Measurements from ENCODE around the gene CLSTN3. TPM values are rescaled to one million over a fixed set of nuclear protein-coding genes. Genes with fewer than 3 reads are reported as not detected.

CLSTN3 gene
- total and polyA plus RNA-seq, 2 donors (not counting 1 experiment from before 2014, with no cell fraction given), result 31.7 to 36.5 TPM

DNA sequence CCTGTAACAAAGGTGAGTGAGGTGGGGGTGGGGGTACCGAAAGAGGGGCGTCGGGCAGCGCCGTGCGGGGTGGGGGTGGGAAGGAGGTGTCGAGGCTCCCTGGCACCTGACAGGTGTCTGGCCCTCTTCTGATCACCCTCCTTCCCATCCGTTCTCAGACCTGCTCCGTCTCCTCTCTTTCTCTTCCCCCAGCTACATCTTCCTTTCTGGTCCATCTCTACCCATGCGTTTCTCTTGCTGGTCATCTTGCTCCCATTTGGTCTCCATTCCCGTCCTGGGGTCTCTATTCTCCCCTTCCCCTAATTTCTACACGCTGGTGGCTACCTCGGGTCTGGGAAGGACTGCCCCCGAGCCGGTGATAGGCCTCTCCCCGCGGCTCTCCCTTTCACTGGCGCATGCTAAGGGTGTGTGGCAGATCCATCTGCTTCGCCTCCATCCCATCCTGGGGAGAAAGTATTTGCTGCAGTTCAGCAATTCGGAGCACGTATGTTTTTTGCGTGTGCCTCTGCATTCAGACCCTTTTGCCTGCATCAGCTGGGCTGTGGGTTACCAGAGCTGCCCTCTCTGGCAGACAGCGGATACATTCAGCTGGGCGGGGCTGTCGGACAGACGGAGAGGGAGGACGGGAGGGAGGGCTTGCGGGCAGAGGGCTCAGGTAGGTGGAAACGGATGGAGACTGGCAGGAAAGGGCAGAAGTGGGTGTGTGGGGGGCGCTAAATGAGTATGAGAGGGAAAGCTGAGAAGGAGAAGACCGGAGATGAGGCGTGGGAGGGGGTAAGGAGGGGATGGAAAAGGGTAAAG, 730 bp downstream of the CLSTN3 start:
- Histone ChIP-seq H4K20me1 (ENCODE audit: control insufficient read depth, insufficient read depth, low read length, poor library complexity, severe bottlenecking) (no peaks in the 10 kb centered on the region), H3K27ac (ENCODE audit: low read length in 2 of 2) (peak overlapping the region in 1 of 2 donors; percentile 54), H3K27me3 (replicated peaks in 1 of 4; ENCODE audit: control extremely low read depth in 1 of 4, control insufficient read depth in 3 of 4, insufficient read depth in 4 of 4, low read length in 3 of 4) (no peaks in the 10 kb centered on the region), H3K4me1 (ENCODE audit: control insufficient read depth in 2 of 2, insufficient read depth in 2 of 2, low read length in 2 of 2) (peaks cover 16 to 26% of the 10 kb centered on the region in 2 donors), H3K9ac (ENCODE audit: low read length) (peak overlapping the region; percentile 92), H3K36me3 (replicated peaks in 1 of 2; ENCODE audit: control extremely low read depth in 1 of 2, control insufficient read depth in 1 of 2, extremely low read depth in 1 of 2, insufficient read depth in 2 of 2, low read length in 1 of 2) (peaks cover 0 to 4% of the 10 kb centered on the region in 2 experiments), H3K4me3 (ENCODE audit: control extremely low read depth in 1 of 5, extremely low read depth in 1 of 5, insufficient read depth in 1 of 5, low read depth in 2 of 5, low read length in 4 of 5) (peak overlapping the region; percentile 53 to 92 (median 75)), H3K9me3 (ENCODE audit: control extremely low read depth in 1 of 3, control insufficient read depth in 2 of 3, insufficient read depth in 1 of 3, low read length in 2 of 3) (no peaks in the 10 kb centered on the region), H2AFZ (ENCODE audit: insufficient read depth, low read depth, low read length, poor library complexity, severe bottlenecking) (peak overlapping the region; percentile 88), H3K4me2 (replicated peaks; ENCODE audit: low read depth, low read length, poor library complexity, severe bottlenecking) (peak overlapping the region; percentile 99), H3K79me2 (ENCODE audit: control insufficient read depth, insufficient read depth, low read length) (no peaks in the 10 kb centered on the region)
- H3K9me3 Mint-ChIP-seq (ENCODE audit: insufficient read depth), result no peaks in the 10 kb centered on the region
- TF ChIP-seq, protein P1, sequence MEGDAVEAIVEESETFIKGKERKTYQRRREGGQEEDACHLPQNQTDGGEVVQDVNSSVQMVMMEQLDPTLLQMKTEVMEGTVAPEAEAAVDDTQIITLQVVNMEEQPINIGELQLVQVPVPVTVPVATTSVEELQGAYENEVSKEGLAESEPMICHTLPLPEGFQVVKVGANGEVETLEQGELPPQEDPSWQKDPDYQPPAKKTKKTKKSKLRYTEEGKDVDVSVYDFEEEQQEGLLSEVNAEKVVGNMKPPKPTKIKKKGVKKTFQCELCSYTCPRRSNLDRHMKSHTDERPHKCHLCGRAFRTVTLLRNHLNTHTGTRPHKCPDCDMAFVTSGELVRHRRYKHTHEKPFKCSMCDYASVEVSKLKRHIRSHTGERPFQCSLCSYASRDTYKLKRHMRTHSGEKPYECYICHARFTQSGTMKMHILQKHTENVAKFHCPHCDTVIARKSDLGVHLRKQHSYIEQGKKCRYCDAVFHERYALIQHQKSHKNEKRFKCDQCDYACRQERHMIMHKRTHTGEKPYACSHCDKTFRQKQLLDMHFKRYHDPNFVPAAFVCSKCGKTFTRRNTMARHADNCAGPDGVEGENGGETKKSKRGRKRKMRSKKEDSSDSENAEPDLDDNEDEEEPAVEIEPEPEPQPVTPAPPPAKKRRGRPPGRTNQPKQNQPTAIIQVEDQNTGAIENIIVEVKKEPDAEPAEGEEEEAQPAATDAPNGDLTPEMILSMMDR (IDR thresholded peaks at IDR 0.05), result no peak
- TF ChIP-seq EZH2 (IDR thresholded peaks at IDR 0.05; ENCODE audit: borderline replicate concordance, insufficient read depth, low read depth, low read length, poor library complexity, severe bottlenecking), result no peak
- peak; percentile 56 for DNase-seq
- H3K4me1 Mint-ChIP-seq, result peaks cover 30% of the 10 kb centered on the region
- POLR2A ChIA-PET, result interaction anchor here (0.6 to 0.7 kb wide), 2 partner anchors 319 to 543 kb away, joined by 3 read pairs; no protein-coding TSS in a partner anchor
- peak; percentile 29 for ATAC-seq (ENCODE audit: low read depth)
- H3K4me3 Mint-ChIP-seq, result peak overlapping the region; percentile 98
- under 1% methylated on average over 25 of the region's 32 CpGs for WGBS (ENCODE audit: insufficient coverage)
- CTCF ChIA-PET, result interaction anchor here (0.7 to 1.5 kb wide), 4 partner anchors 9 to 119 kb away, joined by 3 to 4 read pairs (median 3); partner anchors contain the start of gene C1RL
- peak overlapping the region; percentile 87 for H3K27ac Mint-ChIP-seq
- intact Hi-C loops (cut with micrococcal nuclease), result loop anchor here (1.0 to 2.0 kb wide), 4 partner anchors 18 to 896 kb away; partner anchors contain the start of genes LPCAT3 and SPSB2
- H3K27me3 Mint-ChIP-seq, result no peaks in the 10 kb centered on the region

DNA sequence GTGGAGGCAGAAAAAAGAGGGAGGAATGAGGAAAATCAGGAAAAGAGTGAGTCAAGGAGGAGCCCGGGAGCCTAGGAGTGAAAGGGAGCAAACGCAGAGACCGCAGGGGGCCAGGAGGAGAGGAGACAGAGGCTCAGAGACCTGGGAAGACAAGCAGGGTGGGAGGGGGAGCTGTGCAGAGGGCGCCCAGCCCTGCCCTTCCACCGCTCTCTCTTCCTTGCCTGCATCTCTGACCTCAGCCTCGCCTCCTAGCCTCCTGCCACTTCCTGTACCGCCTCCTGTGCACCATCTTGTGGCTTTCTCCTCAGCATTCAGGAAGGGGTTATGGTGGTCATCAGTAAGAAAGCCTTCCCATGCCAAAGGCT, 1.3 kb downstream of the CLSTN3 start:
- Histone ChIP-seq H3K9me3 (ENCODE audit: control extremely low read depth in 1 of 3, control insufficient read depth in 2 of 3, insufficient read depth in 1 of 3, low read length in 2 of 3) (no peaks in the 10 kb centered on the region), H3K36me3 (replicated peaks in 1 of 2; ENCODE audit: control extremely low read depth in 1 of 2, control insufficient read depth in 1 of 2, extremely low read depth in 1 of 2, insufficient read depth in 2 of 2, low read length in 1 of 2) (peaks cover 0 to 7% of the 10 kb centered on the region in 2 experiments), H3K4me3 (ENCODE audit: control extremely low read depth in 1 of 5, extremely low read depth in 1 of 5, insufficient read depth in 1 of 5, low read depth in 2 of 5, low read length in 4 of 5) (peak overlapping the region in 4 of 5 experiments; percentile 74 to 92 (median 77)), H3K4me1 (ENCODE audit: control insufficient read depth in 2 of 2, insufficient read depth in 2 of 2, low read length in 2 of 2) (peaks cover 16 to 26% of the 10 kb centered on the region in 2 donors), H3K27ac (ENCODE audit: low read length in 2 of 2) (no peak overlapping the region), H3K79me2 (ENCODE audit: control insufficient read depth, insufficient read depth, low read length) (no peaks in the 10 kb centered on the region), H3K27me3 (replicated peaks in 1 of 4; ENCODE audit: control extremely low read depth in 1 of 4, control insufficient read depth in 3 of 4, insufficient read depth in 4 of 4, low read length in 3 of 4) (no peaks in the 10 kb centered on the region), H4K20me1 (ENCODE audit: control insufficient read depth, insufficient read depth, low read length, poor library complexity, severe bottlenecking) (no peaks in the 10 kb centered on the region), H3K4me2 (replicated peaks; ENCODE audit: low read depth, low read length, poor library complexity, severe bottlenecking) (peak overlapping the region; percentile 99), H2AFZ (ENCODE audit: insufficient read depth, low read depth, low read length, poor library complexity, severe bottlenecking) (peak overlapping the region; percentile 88), H3K9ac (ENCODE audit: low read length) (peak overlapping the region; percentile 92)
- ChIA-PET POLR2A (no interaction called here), CTCF (interaction anchor here (0.7 to 1.5 kb wide), 3 partner anchors 19 to 120 kb away, joined by 3 to 4 read pairs (median 3); partner anchors contain the start of gene C1RL)
- 10% methylated on average over 3 of the region's 7 CpGs for WGBS (ENCODE audit: insufficient coverage)
- no peak for TF ChIP-seq EZH2 (IDR thresholded peaks at IDR 0.05; ENCODE audit: borderline replicate concordance, insufficient read depth, low read depth, low read length, poor library complexity, severe bottlenecking)
- TF ChIP-seq, protein P1 (IDR thresholded peaks at IDR 0.05), result no peak
- intact Hi-C loops (cut with micrococcal nuclease), result loop anchor here (2.0 kb wide), 2 partner anchors 19 to 895 kb away; no protein-coding TSS in a partner anchor
- peak overlapping the region; percentile 56 for H3K27ac Mint-ChIP-seq
- H3K4me3 Mint-ChIP-seq, result peak overlapping the region; percentile 98
- no peaks in the 10 kb centered on the region for H3K27me3 Mint-ChIP-seq
- no peak for ATAC-seq (ENCODE audit: low read depth)
- no peaks in the 10 kb centered on the region for H3K9me3 Mint-ChIP-seq (ENCODE audit: insufficient read depth)
- DNase-seq, result no peak
- peaks cover 30% of the 10 kb centered on the region for H3K4me1 Mint-ChIP-seq
